A673 (cell line): ENCODE results near the gene QSOX2.

Experiments used
- CTCF ChIP-seq: fragments of 300-800, 200-600 bp; sonication (generic); conservative IDR thresholded peaks from 2 replicates; pipeline ENCODE4 v1.5.1; 2017; ENCODE audit warnings: low read depth, mild to moderate bottlenecking, antibody characterized with exemption, low read length, moderate library complexity, mixed read lengths
- EZH2 ChIP-seq: fragments of 200-600 bp; sonication (generic); IDR thresholded peaks from 2 replicates; pipeline ENCODE4 v1.6.1; 2017; ENCODE audit warnings: borderline replicate concordance, low read depth, mild to moderate bottlenecking, mixed read lengths, antibody characterized with exemption, low read length; ENCODE audit not compliant: poor library complexity, severe bottlenecking

GRCh38 chr9:136284951-136285350, 39.3 kb upstream of the QSOX2 start:
- no peak for TF ChIP-seq CTCF
- TF ChIP-seq EZH2: no peak
